Cardiac fibroblast (primary cell): ENCODE results near the gene HRH4.

Experiments used
- DNase-seq, 2 donors: peaks; one replicate each; pipeline versions ENCODE4 v3.0.0 to v3.0.0-alpha.2; 2010; ENCODE audit warnings: low read depth in 2 of 2
- H3K4me3 ChIP-seq, 2 donors: replicated peaks in 1 of 2; 1 replicate in 1 of 2; 2 replicates in 1 of 2; pipeline ENCODE4 v1.5.1; 2011; ENCODE audit warnings: low read depth in 2 of 2, low read length in 2 of 2, mild to moderate bottlenecking in 2 of 2, moderate library complexity in 1 of 2
- CTCF ChIP-seq: IDR thresholded peaks from one replicate; pipeline ENCODE4 v1.5.1; 2011; ENCODE audit warnings: low read depth, mild to moderate bottlenecking, low read length, inconsistent platforms

Gene HRH4

GRCh38 chr18:24462838-24463775 lies 2.7 kb downstream of the HRH4 start:
- DNase-seq, result no peak
- TF ChIP-seq CTCF, result no peak
- H3K4me3 ChIP-seq, result no peak overlapping the region

- no peak for TF ChIP-seq CTCF
- no peak overlapping the region for H3K4me3 ChIP-seq
- DNase-seq, result no peak
These were observed 5.0 kb downstream of the HRH4 start for GRCh38 chr18:24465486-24465885.

- H3K4me3 ChIP-seq, result no peak overlapping the region
- no peak for TF ChIP-seq CTCF
- DNase-seq, result no peak
These were observed 6.3 kb downstream of the HRH4 start for GRCh38 chr18:24466771-24467170.

- TF ChIP-seq CTCF, result no peak
- no peak for DNase-seq
These were observed 9.7 kb downstream of the HRH4 start for GRCh38 chr18:24470022-24470618.

GRCh38 chr18:24470805-24471204 lies 10.4 kb downstream of the HRH4 start:
- no peak for TF ChIP-seq CTCF
- no peak overlapping the region for H3K4me3 ChIP-seq
- no peak for DNase-seq

More at GRCh38 chr18:24470022-24470618, 9.7 kb downstream of the HRH4 start:
- no peak overlapping the region for H3K4me3 ChIP-seq

GRCh38 chr18:24472591-24472990 lies 12.2 kb downstream of the HRH4 start:
- no peak for TF ChIP-seq CTCF
- DNase-seq, result no peak
- H3K4me3 ChIP-seq, result no peak overlapping the region
